Activated T-cell treated with anti-CD3 and anti-CD28 coated beads, Interleukin-2, amount 50 U/mL, for 1 hour (primary cell): ENCODE data around the gene RELL2.

ENCODE experiments used
- DNase-seq: peaks from one replicate; pipeline ENCODE4 v3.0.0-alpha.2; 2020

The RELL2 gene

GRCh38 chr5:141650851-141651727, 14.3 kb downstream of the RELL2 start, which contains the start of gene FCHSD1:
FCHSD1 (minus strand) TSS chr5:141651418; CDS start chr5:141651368, 50 bp downstream.
- DNase-seq, result peak; percentile 82

GRCh38 chr5:141651728-141652105, 14.9 kb downstream of the RELL2 start:
- no peak for DNase-seq

GRCh38 chr5:141654298-141654697, 17.5 kb downstream of the RELL2 start:
- no peak for DNase-seq

DNA sequence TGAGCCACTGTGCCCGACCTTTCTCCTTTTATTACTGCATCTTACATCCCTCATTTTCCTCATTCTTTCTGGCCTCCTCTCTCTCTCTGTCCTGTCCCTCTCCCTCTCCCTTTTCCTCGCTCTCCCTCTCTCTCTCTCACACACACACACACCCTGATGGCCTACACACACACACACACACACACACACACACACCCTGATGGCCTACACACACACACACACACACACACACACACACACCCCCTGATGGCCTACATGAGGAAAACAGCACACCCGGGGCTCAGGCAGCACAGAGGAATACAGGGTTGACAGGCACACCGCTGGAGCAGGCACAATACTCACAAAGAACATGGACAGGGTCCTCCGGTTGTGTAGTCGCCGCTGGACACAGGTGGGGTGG, 18.2 kb downstream of the RELL2 start:
- no peak for DNase-seq

DNA sequence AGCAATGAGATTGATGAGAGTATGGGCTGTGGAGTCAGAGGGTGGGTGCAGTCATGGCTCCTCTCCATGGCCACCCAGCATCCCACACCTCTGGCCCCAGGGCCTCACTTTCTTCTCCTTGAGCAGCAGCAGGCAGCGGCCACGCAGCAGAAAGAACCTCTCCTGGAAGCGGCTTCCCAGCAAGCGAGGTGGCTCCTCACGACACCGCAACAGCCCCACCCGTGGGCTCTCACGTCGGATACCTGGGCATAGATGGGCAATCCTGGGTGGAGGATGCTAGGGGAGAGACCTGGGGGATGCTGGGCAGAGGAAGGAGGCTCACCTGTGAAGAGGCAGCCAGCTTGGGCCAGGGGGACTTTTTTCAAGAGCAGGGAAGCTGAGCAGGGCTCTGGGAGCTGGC, 19.6 kb downstream of the RELL2 start:
- no peak for DNase-seq

- DNase-seq, result no peak
Observed at GRCh38 chr5:141657404-141657803, 20.6 kb downstream of the RELL2 start.

DNA sequence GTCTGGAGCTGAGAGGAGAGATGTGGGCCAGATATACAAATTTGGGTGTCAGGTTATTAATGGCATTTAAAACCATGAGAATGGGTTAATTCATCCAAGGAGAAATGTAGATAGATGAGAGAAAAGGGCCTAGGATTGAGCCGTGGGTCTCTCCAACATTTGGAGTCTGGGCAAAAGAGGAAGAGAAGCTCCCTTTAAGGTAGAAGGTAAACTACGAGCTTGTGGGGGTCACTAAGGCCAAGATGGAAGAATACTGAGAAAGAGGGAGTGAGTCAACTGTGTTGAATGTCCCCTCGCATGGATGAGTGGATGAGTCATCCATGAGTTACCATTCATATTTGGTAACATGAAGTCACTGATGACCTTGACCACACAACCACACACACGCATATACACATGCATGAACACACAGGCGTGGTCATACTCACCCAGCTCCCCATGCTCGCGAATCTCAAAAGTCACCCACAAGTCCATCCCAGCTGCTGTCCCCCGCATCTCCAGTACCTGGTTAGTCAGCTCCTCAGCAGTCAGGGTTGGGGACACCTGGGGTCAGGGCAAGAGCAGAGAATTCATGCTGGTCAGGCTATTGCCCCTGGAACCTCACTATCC, 21.2 kb downstream of the RELL2 start:
- DNase-seq, result no peak

DNA sequence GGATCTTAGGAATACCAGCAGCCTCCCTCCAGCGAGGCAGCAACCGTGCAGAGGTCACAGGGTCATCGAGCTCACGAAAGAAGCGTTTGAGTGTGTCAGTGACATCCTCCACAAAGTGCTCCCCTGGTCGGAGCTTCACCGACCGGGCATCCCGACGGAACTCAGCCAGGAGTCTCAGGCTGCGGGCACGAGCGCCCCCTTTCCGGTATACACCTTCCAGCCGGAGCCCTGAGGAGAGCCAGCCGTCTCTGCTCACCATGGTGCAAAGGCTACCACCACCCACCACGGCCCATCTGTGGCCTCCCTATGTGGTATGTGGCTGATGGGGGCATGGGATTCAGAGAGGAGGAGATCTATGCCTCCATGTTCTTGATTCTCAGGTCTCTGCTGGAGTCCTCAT, 25.2 kb downstream of the RELL2 start:
- no peak for DNase-seq

DNA sequence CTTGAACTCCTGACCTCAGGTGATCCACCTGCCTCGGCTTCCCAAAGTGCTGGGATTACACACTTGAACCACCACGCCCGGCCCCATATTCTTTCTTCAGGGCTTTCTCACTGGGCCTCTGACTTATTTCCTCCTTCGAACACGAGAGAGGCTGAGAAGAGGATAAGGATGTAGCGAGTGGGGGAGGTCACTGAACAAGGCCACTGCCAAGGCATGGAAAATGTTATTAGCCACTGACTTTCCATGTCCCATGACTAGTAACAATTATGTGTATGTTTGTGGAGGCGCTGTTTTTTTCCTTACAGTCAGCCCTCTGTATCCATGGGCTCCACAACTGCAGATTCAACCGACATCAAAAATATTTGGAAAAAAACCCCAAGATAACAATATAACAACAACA, 26.7 kb downstream of the RELL2 start:
- DNase-seq, result no peak

DNA sequence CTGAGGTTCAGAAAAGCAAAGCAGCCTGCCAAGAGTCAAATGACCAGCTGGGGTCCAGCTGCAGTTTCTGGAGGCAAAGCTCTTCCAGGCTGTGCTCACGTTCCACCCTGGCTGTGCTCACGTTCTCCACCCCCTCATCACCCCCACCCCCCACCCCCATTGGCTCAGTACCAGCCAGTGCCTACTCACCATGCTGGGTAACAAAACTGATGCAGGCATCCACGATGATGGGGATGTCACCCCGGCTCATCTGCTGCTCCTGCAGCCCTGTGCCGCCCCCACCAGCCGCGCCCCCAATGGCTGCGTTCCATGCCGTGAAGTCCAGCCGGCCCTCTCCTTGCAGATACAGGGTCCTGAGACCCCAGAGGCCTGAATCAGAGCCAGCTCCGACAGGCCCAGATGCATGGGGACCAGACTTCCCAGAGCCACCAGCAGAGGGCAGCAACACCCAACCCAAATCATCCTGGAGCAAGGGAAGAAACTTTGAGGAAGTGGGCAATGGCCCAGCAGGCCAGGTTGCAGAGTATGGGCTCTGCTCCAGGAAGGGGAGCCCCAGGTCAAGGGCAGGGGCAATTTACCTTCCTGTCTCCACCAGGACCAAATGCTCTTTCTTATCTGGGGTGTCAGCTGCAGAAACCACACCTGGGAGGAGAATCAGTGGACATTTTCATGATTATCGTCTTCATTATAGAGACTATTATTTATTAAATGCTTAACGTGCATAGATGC, 28.1 kb downstream of the RELL2 start:
- peak; percentile 78 for DNase-seq

DNA sequence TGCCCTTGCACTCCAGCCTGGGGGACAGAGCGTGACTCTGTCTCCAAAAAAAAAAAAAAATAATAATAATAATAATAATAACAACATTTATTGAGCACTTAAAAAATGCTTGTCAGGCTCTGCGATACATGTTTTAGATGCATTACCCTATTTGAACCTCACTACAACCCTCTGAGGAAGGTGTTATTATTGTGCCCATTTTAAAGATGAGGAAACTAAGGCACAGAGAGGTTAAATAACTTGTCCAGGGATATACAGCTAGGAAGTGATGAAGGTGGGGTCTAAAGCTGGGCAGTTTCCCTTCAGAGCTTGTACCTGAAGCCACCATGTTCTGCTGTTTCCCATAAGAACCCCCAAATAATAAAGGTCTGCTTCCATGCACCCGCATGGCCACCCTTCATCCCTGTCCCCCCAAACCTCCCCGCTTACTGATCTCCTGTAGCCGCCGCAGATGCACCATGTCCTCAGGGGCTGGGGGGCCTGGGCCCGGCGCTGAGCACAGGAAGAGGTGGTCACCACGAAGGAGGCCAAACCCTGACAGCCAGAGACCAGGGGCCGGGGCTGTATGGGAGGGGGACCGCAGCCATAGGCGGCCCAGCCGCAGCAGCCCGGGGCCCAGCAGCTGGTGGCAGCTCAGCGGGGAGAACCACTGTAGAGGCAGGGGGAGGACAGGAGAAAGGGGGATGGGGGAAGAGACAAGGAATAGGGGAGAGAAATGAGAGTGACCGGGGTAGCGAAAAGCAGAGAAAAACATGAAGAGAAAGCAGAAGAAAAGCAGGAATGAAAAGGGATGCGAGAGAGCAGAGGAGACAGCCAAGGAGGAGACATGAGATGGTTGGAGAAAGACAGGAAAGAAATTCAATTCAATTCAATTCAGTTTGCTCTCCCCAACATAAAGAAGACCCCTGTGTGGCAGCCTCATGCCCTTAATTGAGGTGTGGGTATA, 29.5 kb downstream of the RELL2 start:
- DNase-seq, result no peak

- DNase-seq, result no peak
Observed at GRCh38 chr5:141668601-141669265, 31.9 kb downstream of the RELL2 start.

GRCh38 chr5:141669520-141669919, 32.7 kb downstream of the RELL2 start:
- DNase-seq, result no peak

GRCh38 chr5:141672071-141672840, 35.5 kb downstream of the RELL2 start:
- no peak for DNase-seq

- DNase-seq, result no peak
Observed at GRCh38 chr5:141672841-141673813, 36.3 kb downstream of the RELL2 start.

GRCh38 chr5:141674747-141675146, 38.0 kb downstream of the RELL2 start:
- DNase-seq, result no peak

GRCh38 chr5:141675672-141676071, 38.9 kb downstream of the RELL2 start:
- DNase-seq, result no peak

- DNase-seq, result no peak
Observed at GRCh38 chr5:141677415-141677814, 40.6 kb downstream of the RELL2 start.

GRCh38 chr5:141680178-141680577, 43.4 kb downstream of the RELL2 start:
- DNase-seq, result no peak

DNA sequence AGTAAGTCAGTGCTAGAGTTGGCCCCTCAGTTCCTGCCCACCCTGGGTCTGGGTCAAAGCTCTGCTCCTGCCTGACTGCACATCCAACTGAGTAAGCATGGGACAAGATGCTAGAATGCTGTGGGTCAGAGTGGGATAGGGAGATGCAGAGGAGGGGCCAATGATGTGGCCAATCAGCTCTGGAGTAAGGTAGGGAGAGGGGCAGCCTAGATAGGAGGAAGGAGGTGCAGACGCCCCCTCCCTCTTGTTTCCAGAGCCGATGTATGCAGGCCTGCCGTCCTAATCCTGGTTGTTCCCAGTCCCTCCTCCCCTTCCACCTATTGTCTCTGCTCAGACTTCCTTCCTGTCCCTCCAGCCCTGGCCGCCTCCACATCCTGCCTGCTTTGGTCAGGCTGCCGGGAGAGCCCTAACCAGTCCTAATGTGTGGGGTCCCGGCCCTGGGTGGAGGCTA, 44.0 kb downstream of the RELL2 start:
- DNase-seq, result no peak
